Ishikawa (cell line): ENCODE data around the gene RALGPS1.

ENCODE experiments used
- CEBPB ChIP-seq: IDR thresholded peaks from 2 replicates; pipeline ENCODE4 v1.6.1; 2012
- CREB1 ChIP-seq: IDR thresholded peaks from 2 replicates; pipeline ENCODE4 v1.6.1; 2012; ENCODE audit warnings: low read depth
- EGR1 ChIP-seq: IDR thresholded peaks from 2 replicates; pipeline ENCODE4 v1.6.1; 2012
- EP300 ChIP-seq: IDR thresholded peaks from 2 replicates; pipeline ENCODE4 v1.6.1; 2012; ENCODE audit warnings: borderline replicate concordance
- FOXM1 ChIP-seq: IDR thresholded peaks from 2 replicates; pipeline ENCODE4 v1.6.1; 2012; ENCODE audit warnings: low read depth, borderline replicate concordance
- NFIC ChIP-seq: IDR thresholded peaks from 2 replicates; pipeline ENCODE4 v1.6.1; 2012
- RAD21 ChIP-seq: IDR thresholded peaks from 2 replicates; pipeline ENCODE4 v1.6.1; 2012; ENCODE audit warnings: low read depth
- TAF1 ChIP-seq: IDR thresholded peaks from 2 replicates; pipeline ENCODE4 v1.6.1; 2012; ENCODE audit warnings: low read depth, mild to moderate bottlenecking
- TCF12 ChIP-seq: IDR thresholded peaks from 2 replicates; pipeline ENCODE4 v1.6.1; 2012; ENCODE audit warnings: low read depth
- TEAD4 ChIP-seq: IDR thresholded peaks from 2 replicates; pipeline ENCODE4 v1.6.1; 2012
- YY1 ChIP-seq: IDR thresholded peaks from 2 replicates; pipeline ENCODE4 v1.6.1; 2012; ENCODE audit warnings: low read depth
- ZBTB7A ChIP-seq: IDR thresholded peaks from 2 replicates; pipeline ENCODE4 v1.6.1; 2012; ENCODE audit warnings: low read depth
- TF ChIP-seq, protein P1 (sequence below): IDR thresholded peaks from 2 replicates; pipeline ENCODE4 v1.6.1; 2012; ENCODE audit warnings: low read depth, mild to moderate bottlenecking
- TF ChIP-seq, protein P2 (sequence below): IDR thresholded peaks from 2 replicates; pipeline ENCODE4 v1.6.1; 2012
- TF ChIP-seq, protein P3 (sequence below): IDR thresholded peaks from 2 replicates; pipeline ENCODE4 v1.6.1; 2012

Gene RALGPS1

DNA sequence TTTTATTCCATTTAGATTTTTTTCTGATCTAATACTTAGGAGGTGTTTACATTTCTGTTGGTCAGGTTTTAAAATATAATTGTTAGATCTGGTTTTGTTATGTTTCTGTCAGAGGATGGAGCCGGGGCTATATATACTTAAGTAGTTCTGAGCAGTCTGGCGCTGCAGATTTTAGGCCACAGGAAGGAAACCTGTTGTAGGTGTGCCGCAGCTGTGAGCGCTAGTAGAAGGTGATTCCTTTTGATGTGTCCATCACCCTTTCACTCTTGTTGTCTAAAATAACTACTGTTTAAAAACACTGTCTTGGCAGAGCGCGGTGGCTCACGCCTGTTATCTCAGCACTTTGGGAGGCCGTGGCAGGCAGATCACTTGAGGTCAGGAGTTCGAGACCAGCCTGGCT lies 37.2 kb upstream of the RALGPS1 start:
- TF ChIP-seq, protein P1, sequence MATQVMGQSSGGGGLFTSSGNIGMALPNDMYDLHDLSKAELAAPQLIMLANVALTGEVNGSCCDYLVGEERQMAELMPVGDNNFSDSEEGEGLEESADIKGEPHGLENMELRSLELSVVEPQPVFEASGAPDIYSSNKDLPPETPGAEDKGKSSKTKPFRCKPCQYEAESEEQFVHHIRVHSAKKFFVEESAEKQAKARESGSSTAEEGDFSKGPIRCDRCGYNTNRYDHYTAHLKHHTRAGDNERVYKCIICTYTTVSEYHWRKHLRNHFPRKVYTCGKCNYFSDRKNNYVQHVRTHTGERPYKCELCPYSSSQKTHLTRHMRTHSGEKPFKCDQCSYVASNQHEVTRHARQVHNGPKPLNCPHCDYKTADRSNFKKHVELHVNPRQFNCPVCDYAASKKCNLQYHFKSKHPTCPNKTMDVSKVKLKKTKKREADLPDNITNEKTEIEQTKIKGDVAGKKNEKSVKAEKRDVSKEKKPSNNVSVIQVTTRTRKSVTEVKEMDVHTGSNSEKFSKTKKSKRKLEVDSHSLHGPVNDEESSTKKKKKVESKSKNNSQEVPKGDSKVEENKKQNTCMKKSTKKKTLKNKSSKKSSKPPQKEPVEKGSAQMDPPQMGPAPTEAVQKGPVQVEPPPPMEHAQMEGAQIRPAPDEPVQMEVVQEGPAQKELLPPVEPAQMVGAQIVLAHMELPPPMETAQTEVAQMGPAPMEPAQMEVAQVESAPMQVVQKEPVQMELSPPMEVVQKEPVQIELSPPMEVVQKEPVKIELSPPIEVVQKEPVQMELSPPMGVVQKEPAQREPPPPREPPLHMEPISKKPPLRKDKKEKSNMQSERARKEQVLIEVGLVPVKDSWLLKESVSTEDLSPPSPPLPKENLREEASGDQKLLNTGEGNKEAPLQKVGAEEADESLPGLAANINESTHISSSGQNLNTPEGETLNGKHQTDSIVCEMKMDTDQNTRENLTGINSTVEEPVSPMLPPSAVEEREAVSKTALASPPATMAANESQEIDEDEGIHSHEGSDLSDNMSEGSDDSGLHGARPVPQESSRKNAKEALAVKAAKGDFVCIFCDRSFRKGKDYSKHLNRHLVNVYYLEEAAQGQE: no peak
- TF ChIP-seq EP300 (no peak), EGR1 (no peak), NFIC (no peak), TCF12 (no peak), YY1 (no peak), TEAD4 (no peak)

DNA sequence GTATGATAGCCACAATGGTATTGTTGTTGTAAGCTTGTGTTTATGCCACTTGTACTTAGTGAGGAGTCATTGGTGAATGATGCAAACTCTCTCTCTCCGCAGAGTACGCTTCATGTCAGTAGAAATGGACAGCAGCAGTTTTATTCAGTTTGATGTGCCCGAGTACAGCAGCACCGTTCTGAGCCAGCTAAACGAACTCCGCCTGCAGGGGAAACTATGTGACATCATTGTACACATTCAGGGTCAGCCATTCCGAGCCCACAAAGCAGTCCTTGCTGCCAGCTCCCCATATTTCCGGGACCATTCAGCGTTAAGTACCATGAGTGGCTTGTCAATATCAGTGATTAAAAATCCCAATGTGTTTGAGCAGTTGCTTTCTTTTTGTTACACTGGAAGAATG lies 35.3 kb upstream of the RALGPS1 start:
- TF ChIP-seq TCF12: no peak
- TF ChIP-seq CREB1: no peak
- TF ChIP-seq, protein P2, sequence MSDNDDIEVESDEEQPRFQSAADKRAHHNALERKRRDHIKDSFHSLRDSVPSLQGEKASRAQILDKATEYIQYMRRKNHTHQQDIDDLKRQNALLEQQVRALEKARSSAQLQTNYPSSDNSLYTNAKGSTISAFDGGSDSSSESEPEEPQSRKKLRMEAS: no peak
- no peak for TF ChIP-seq EP300
- no peak for TF ChIP-seq CEBPB
- no peak for TF ChIP-seq TAF1
- no peak for TF ChIP-seq YY1

DNA sequence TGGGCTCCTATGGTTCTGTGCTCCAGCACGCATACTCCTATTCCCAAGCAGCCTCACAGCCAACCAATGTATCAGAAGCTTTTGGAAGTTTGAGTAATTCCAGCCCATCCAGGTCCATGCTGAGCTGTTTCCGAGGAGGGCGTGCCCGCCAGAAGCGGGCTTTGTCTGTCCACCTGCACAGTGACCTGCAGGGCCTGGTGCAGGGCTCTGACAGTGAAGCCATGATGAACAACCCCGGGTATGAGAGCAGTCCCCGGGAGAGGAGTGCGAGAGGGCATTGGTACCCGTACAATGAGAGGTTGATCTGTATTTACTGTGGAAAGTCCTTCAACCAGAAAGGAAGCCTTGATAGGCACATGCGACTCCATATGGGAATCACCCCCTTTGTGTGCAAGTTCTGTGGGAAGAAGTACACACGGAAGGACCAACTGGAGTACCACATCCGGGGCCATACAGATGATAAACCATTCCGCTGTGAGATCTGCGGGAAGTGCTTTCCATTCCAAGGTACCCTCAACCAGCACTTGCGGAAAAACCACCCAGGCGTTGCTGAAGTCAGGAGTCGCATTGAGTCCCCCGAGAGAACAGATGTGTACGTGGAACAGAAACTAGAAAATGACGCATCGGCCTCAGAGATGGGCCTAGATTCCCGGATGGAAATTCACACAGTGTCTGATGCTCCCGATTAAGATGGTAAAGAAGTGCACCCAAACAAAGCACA lies 34.2 kb upstream of the RALGPS1 start:
- no peak for TF ChIP-seq YY1
- TF ChIP-seq TEAD4: no peak
- no peak for TF ChIP-seq NFIC
- TF ChIP-seq, protein P2: no peak
- no peak for TF ChIP-seq RAD21
- TF ChIP-seq ZBTB7A: no peak
- no peak for TF ChIP-seq EP300

DNA sequence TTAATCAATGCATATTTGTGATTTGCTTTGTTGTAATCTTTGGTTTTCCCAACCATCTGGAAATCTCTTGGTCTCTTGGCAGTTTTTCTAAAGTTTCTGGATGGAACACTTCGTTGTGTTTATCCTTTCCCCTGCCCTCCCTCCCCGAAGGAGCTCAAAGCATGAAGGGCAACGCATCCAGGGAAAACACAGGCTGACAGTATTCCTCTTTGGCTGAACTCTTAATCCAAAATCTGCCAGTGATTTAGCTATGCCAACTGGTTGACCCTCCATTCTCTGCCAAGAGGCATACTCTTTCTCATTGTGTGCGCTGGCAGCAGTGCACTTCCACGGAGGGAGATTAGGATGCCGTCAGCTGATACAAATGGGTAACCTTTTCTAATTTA lies 33.6 kb upstream of the RALGPS1 start:
- TF ChIP-seq, protein P3, sequence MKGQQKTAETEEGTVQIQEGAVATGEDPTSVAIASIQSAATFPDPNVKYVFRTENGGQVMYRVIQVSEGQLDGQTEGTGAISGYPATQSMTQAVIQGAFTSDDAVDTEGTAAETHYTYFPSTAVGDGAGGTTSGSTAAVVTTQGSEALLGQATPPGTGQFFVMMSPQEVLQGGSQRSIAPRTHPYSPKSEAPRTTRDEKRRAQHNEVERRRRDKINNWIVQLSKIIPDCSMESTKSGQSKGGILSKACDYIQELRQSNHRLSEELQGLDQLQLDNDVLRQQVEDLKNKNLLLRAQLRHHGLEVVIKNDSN: no peak
- TF ChIP-seq TEAD4 (no peak), TCF12 (no peak)

DNA sequence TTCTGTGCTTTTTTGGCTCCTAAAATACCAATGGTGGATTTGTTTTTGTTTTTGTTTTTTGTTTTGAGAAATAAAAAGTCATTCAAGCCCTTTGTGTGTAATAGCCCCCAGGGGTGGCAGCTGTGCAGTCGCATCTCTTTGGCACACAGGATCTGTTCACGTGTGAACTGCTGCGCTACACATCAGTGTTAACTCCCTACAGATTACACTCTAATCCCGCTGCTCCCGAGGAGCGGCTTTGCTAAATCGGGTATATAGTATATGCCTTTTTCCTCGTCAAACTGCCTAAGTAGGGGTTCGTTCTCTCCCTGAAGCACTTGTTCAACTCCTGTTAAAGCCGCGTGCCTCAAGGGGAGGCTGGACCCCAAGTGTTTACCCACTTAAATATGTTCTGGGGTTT lies 31.8 kb upstream of the RALGPS1 start:
- TF ChIP-seq EGR1 (no peak), TAF1 (no peak), RAD21 (no peak), YY1 (no peak), NFIC (no peak), TEAD4 (no peak), ZBTB7A (no peak), FOXM1 (no peak), CREB1 (no peak), EP300 (no peak)

DNA sequence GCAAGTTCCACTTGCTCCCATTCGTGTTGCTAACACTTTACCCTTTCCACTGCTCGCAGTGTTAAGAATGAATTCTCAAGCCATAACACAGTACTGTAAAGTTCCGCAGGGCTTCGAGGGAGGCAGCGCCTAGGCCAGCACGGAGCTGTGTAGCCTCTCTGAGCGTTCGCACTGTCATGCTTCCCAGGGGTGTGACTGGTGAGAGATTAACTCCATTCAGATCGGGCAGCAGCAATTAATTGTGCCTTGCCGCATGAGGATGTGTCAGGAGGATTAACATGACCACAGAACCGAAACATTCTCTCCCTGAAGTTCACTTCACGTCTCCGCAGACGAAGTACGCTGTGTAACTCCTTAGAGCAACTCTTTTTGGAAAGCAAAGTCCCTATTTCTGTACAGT lies 30.9 kb upstream of the RALGPS1 start:
- TF ChIP-seq NFIC (no peak), RAD21 (no peak), TEAD4 (no peak), TAF1 (no peak), ZBTB7A (no peak), CREB1 (no peak), EGR1 (no peak), EP300 (no peak), FOXM1 (no peak), CEBPB (no peak), YY1 (no peak), TCF12 (no peak)
- TF ChIP-seq, protein P3: no peak
- TF ChIP-seq, protein P1: no peak
- TF ChIP-seq, protein P2: no peak
